Activated T-cell treated with anti-CD3 and anti-CD28 coated beads, Interleukin-2, amount 50 U/mL, for 48 hours (primary cell): ENCODE measurements around the gene C2orf92.
"Not testable (repeated sequence)": the region's sequence is repeated elsewhere in the genome, so short reads cannot be mapped to it uniquely, and the experiment has no call there.

ENCODE experiments used
- DNase-seq, 2 experiments: peaks; one replicate each; pipeline ENCODE4 v3.0.0-alpha.2; 2020

C2orf92 gene

GRCh38 chr2:97669448-97669847 lies at the start of gene C2orf92:
C2orf92 (plus strand) TSS chr2:97669713; CDS start chr2:97669789, 76 bp downstream.
- DNase-seq: no peak

GRCh38 chr2:97620492-97620891 lies 49.0 kb upstream of the C2orf92 start:
- DNase-seq: not testable (repeated sequence)

DNA sequence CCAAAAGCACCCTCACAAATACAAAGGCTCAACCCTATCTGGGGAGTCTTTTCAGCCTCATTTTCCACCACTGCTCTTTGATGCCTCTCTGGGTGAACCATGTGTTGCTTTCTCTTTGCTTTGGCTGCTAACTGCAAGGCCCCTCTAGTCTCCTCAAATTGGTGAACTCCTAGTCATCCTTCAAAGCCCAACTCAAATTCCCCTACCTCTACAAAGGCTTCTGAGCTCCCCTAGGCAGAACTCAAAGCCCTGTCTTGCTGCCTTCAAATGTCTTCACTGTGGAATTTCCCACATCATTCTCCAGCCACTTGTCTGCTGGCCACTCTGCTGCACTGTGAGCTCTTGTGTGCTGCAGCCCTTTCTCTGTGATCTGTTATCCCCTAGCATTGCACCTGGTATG lies 46.5 kb upstream of the C2orf92 start:
- DNase-seq: not testable (repeated sequence)

DNA sequence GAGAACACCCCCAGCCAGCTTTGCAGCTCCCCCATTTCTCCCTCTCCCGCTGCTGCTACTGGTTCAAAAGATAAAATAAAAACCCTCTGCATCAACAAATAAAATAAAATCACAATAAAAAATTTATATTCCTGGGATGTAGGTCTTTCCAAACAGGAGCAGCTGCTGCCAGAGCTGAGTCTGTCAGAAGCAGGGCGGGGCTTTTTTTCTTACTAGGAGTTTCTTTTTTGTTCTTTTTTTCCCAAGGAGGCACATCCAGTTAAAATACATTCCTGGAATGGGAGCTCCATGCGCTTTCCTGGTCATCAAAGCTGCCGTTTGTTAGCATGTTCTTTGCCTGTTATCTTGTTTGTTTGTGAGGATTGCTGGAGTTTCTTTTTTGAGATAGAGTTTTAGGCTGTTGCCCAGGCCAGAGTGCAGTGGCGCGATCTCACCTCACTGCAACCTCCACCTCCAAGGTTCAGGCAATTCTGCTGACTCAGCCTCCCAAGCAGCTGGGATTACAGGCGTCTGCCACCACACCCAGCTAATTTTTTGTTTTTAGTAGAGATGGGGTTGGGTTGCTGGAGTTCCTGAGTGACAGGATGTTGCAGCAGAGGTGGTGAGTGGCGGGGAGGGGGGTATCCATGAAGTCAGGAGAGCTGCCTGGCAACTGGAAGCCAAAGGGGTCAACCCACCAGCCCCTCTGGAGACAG lies 44.0 kb upstream of the C2orf92 start:
- DNase-seq: not testable (repeated sequence)

DNA sequence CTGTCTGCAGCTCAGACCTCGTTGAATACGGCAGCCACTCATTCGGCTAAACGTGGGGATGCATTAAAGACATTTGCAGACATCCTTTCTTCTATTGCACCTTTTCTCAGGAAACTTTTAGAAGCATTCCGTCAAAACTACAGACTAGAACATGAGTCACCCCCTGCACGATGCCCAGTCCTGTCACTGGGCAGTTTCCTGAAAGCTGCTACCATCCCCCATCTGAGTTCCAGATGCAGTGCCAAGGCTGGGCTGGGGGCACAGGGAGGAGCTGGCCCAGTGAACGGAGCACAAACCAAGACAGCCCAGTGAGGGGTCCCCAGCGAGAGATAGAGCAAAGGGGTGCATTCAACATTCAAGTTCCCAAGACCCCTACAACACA lies 43.5 kb upstream of the C2orf92 start:
- not testable (repeated sequence) for DNase-seq

DNA sequence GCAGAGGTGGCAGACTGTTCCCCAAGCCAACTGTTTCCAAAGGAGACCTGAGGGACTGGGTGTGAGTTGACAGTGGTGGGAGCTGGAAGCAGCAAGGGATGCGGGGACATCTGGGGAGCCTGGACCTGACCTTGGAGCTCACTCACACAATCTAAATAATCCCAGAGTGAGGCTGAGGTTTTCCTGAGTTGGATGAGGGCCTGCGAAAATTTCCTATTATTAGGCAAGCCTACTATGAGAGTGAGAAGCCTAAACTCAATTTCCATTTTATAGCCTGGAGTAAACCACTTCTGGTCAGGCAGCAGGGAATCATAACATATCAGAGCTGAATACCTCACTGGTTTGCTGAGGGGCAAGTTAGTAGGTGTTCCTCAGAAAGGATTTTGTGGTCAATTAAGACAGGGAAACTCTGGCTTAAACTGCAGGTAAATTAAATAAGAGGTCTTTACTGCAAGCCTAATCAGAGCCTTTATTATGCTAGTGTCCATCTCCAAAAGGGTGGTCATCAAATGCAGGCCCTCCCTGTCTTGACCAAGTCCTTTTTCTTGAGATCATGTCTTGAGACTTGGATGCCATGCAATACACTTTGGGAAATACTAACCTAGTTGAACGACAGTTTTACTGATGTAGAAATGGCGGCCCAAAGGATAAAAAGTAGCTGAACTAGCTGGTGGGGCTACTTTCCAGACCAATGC lies 25.3 kb upstream of the C2orf92 start:
- DNase-seq: no peak

DNA sequence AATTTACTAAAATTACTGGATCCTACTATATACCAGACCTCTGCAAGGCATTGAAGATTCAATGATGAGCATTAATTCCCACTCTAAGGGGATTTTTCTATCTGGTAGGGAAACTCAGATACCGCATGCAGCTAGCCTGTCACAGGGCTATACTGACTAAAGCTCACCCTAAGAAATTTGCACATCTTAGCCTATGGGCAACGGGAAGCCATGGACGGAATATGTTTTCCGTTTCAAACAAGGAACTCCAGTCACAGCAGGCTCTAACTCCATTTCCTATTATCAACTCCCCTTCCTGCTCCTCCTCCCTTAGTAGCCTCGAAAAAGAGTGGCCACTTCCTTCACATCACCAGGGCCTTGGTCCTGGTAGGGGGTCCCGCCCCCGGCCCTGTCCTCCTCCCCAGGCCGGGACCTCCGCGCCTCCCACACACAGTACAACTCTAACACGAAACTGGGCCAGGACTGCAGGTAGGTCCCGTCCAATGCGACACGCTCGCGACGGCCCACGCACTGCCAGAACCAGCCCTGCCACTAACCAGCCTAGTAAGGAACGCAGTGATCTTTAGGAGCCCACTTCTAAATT lies 24.3 kb upstream of the C2orf92 start:
- no peak for DNase-seq

DNA sequence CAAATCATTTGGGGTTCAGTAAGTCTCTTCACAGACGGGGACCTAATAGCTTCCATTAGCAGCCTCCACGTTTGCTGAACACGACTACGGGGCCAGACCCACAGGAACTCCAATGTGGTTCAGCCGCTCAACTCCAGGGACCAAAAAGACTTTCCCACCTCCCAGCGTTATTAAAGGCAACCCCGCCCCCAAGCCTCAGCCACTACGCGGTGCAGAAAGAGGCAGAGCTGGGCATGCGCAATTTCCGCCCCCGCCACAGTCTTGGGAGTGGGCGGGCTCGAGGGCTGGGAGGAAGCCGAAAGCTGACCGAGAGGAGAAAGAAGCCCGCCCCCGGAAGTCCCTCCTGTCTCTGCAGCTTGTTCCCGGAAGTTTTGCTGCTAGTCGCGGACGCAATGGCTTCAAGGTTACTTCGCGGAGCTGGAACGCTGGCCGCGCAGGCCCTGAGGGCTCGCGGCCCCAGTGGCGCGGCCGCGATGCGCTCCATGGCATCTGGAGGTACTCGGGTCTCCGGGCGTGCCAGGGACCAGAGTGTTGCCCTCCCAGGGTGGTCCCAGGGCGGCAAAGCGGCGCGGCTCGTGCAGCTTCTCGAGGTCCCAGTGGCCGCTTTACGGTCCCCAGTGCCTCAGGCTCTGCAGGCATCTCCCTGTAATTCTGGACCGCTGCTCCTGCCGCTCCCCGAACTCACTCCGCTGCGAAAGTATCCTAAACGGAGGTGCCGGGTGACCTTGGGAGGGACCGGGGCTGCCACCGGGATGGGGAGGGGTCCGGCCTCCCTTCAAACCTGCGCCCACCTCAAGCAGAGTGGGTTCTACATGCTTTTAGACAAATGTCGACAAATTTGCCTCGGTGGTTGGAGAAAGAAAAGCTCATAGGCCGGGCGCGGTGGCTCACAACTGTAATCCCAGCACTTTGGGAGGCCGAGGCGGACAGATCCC lies 23.6 kb upstream of the C2orf92 start, which contains the start of gene COX5B:
Gene COX5B, plus strand, starts transcription at position 368 of the 935 bp plus-strand sequence. Its CDS starts 25 bp downstream, at position 393.
- peak; percentile 99 for DNase-seq

DNA sequence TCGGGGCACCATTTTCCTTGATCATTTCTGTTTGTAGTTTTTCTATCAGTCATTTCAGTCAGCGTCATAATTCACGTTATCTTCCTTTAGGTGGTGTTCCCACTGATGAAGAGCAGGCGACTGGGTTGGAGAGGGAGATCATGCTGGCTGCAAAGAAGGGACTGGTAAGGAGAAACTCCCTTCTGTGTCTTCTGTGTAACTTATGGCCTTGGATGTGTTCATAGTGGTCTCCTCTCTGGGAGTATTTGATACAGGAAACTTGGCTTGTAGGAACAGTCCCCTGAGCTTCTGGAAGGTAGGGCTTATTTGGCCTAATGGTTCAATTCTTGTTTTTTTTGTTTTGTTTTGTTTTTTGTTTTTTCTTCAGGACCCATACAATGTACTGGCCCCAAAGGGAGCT lies 22.5 kb upstream of the C2orf92 start:
- no peak for DNase-seq

GRCh38 chr2:97651114-97651513 lies 18.4 kb upstream of the C2orf92 start:
- no peak for DNase-seq

DNA sequence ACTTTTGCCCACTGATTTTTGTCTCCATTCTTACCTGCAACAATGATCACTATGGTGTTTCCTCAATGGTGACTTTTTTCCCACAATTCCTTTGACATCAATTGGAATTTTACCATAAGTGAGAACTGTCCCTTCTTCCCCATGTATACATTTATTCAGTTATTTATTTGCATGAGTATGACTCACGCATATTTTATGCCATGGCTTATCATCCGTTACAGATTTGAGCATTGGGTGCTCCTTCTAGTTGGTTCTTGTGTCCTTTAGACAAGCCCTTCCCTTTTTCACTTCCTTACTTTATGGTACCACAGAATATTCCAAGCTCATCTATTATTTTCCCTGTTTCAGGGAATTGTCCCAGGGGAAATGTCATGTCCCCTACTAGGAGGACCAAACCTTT lies 16.0 kb upstream of the C2orf92 start:
- DNase-seq: no peak

- no peak for DNase-seq
Observed at GRCh38 chr2:97653874-97654273, 15.6 kb upstream of the C2orf92 start.

GRCh38 chr2:97654309-97654708 lies 15.2 kb upstream of the C2orf92 start:
- DNase-seq: no peak

GRCh38 chr2:97654791-97655190 lies 14.7 kb upstream of the C2orf92 start:
- no peak for DNase-seq

- no peak for DNase-seq
Observed at GRCh38 chr2:97656129-97656755, 13.3 kb upstream of the C2orf92 start.

DNA sequence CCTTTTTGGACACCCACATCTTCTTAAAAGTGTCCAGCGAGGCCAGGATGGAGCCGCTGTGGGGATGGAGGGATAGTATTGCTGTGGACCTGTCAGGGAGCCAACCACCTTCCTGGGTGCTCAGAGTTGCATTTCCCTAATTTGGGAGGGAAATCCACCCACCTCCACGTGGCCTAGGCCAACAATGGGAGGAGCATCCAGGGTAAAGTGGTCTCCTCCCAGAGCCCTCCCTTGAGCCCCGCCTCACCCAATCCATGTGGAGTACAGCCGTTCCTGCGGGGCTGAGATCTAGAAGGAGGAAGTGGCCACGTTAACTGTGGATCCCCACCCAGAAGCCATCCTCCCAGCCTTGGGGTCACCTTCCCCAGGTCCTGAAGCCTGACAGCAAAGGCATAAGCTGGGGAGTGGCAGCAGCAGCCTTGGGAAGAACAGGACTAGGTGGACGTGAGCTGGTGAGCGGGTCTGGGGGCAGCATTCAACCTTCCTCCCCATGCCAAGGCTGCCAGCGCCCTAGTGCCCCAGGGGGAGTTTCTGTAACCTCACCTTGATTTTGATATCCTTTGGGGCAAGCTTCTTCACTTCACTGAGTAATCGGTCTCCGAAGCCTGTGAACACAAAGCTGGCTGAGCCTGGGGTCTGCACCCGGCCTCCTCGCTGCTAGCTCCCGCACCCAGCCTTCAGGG lies 12.5 kb upstream of the C2orf92 start:
- no peak for DNase-seq

- DNase-seq: no peak
Observed at GRCh38 chr2:97657986-97658690, 11.4 kb upstream of the C2orf92 start.

DNA sequence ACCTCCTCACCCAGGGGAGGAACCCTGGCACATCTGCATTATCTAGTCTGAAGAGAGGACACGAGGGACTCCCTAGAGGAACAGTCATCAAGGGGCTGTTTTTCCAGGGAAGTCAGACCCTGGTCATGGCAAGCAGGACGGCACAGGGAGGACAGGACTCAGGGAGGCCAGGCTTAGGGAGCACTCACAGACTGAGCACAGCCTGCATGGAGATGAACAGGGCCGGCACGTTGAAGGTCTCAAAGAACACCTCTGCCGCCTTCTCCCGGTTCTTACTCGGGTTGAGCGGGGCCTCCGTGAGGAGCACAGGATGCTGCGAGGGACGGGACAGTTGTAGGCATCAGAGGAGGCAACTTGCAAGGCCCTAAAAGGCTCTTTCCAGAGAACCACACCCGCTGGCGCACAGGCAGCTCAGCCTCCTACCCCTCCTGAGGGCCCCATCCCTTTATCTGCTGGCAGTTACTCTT lies 10.8 kb upstream of the C2orf92 start:
- no peak for DNase-seq

DNA sequence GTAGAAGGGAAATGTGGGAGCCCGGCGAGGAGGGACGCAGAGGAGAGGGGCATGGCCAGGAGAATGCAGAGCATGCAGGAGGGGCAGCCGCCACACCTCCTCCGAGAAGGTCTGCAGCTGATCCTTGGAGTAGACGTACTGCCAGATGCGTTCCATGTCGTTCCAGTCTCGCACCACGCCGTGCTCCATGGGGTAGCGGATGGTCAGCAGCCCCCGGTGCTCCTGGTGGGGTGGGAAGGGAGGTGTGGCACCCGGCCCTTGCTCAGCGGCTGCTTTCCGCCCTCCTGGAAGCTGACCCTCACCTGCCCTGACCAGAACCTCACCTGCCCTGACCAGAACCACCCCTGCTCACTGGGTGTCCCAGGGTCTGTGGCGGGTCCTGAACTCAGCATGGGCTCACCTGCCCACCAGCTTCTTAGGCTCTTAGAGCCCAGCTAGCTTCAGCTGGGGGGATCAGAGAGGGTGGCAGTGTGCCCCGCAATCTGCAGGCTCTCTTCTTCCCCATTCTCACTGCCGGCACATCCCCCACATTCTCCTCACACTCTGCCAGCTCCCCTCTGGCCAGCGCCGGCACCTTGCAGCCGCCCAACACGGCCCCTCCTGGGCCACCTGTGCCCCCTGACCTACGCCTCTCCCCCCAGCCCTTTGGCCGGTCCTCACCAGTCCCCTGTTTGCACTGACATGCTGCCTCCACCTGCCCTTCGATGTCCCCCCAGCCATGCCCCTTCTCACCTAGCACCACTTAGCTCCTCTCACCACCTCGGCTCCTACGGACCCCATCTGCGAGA lies 10.1 kb upstream of the C2orf92 start:
- no peak for DNase-seq
